HG03097 (cell line): Measurements from ENCODE around the gene URM1.

Experiments
- ATAC-seq: cut with Tn5 transposase; IDR thresholded peaks from one replicate; pipeline ENCODE4 v1.9.1; 2021; ENCODE audit not compliant: unreplicated experiment, low FRiP score

Gene URM1

GRCh38 chr9:128384801-128385495 is 13.8 kb downstream of the URM1 start:
- ATAC-seq, result no peak

- ATAC-seq, result no peak
Observed at GRCh38 chr9:128385496-128386460, 14.6 kb downstream of the URM1 start.

GRCh38 chr9:128388150-128388549 is 17.0 kb downstream of the URM1 start:
- no peak for ATAC-seq

DNA sequence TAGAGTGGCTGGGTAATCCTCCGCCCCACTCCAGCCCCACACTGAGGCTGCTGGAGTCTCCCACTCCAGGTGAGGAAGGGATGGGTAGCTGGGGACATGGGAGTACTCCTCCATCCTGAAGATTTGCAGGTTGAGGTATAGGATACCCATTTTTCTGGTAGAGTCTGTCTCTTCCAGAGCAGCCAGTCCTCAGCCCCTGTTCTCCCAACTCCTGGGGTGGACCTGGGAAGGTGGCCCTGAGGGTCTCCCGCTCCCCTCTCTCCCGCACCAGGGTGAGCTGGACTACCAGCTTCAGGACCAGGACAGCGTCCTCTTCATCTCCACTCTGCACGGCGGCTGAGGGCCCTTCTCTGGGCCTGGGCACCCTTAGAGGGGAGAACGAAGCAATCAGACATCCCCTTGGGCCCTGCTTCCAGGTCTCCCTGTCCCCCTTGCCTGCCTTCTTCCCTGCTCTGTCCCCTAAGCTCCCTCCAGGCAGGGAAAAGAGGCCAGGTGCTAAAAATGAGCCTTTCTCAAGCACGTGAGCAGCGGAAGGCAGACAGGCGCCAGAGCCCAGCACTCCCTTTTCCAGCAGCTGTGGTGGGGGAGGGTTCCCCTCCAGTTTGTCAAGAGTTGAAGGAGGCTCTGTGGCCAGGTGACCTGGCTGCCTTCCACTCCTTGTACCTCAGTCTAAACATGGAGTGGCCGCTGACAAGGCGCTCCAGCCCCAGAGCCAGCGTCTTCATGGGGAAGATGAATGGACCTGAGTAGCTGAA is 18.4 kb downstream of the URM1 start:
- ATAC-seq, result no peak

- ATAC-seq, result no peak
Observed at GRCh38 chr9:128390150-128390812, 19.1 kb downstream of the URM1 start.

- ATAC-seq, result no peak
Observed at GRCh38 chr9:128390813-128391711, 19.9 kb downstream of the URM1 start.

DNA sequence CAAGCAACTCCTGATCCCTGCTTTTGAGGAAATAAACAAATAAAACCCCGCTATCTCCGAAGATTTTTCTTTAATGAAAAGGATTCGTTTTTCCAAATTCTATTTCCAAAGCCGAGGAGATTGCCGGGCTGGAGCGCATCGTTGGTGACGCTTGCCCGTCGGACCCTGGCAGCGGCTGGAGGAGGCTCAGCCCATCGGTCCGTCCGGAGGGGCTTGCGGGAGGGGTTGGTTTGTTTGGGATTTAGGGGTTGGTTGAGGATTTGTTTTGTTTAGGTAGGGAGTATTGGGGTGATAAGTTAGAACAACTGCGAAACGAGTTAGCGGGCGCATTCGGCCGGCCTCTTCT is 20.8 kb downstream of the URM1 start:
- no peak for ATAC-seq

DNA sequence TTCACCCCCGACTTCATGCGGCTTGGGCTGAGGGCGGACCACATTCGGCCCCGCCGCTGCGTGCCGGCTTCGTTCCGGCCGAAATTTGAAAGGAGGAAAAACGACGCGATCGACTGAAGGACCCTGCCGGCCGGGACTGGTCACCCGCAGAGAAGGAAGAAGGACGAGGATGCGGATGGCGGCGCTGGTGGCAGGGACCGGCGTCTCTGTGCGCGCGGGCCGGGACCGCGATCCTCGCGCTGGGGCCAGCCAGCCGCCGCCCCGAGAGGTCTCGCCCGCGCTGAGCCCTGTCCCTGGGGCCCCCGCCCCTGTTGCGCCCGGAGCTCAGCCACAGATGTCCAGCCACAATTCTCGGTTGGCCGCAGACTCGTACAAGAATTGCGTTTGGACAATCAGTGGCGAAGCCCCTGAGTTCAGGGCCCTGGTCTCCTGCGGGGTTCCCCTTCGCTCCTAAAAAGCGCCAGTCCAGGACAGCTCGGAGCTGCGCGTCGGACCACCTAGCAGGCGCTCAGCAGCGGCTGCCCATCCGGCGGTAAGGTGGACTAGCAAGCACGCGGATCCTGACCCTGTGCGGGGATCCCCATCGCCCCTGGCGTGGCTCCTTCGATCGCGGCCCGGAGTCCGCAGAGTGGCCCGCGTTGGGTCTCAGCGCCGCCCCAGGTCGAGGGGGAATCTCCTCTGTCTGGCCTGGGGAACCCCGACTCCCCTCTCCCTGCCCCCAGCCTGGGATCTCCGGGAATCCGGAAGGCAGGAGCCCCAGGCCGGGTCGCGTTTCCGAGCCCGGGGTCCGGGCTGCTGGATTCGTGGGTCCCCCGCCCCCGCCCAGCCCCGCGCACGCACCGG is 21.3 kb downstream of the URM1 start:
- ATAC-seq, result no peak

GRCh38 chr9:128393145-128393775 is 22.1 kb downstream of the URM1 start:
- no peak for ATAC-seq

GRCh38 chr9:128393970-128394369 is 22.8 kb downstream of the URM1 start:
- no peak for ATAC-seq

- no peak for ATAC-seq
Observed at GRCh38 chr9:128394379-128395168, 23.4 kb downstream of the URM1 start.

GRCh38 chr9:128396970-128397613 is 25.9 kb downstream of the URM1 start:
- no peak for ATAC-seq

GRCh38 chr9:128397831-128398230 is 26.7 kb downstream of the URM1 start:
- ATAC-seq, result no peak

DNA sequence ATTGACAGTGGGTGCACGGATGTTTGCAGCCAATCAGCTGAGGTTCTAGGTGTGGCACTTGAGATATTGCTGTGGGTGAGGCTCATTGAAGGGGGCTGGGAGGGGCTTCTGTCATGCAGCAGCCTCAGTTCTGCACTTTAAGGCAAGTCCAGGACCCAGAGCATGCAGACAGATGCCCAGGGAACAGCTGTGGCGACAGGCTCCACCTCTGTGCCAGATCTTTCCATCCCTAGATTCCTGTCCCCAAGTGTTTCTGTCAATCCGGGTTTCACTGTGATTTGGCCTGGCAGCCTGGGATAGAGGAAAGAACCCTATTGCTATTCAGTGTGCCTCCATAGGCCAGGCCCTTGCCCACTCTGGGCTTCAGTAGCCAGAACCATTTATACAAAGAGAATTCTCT is 28.7 kb downstream of the URM1 start:
- ATAC-seq, result no peak

GRCh38 chr9:128404560-128404959 is 33.4 kb downstream of the URM1 start:
- ATAC-seq, result no peak

DNA sequence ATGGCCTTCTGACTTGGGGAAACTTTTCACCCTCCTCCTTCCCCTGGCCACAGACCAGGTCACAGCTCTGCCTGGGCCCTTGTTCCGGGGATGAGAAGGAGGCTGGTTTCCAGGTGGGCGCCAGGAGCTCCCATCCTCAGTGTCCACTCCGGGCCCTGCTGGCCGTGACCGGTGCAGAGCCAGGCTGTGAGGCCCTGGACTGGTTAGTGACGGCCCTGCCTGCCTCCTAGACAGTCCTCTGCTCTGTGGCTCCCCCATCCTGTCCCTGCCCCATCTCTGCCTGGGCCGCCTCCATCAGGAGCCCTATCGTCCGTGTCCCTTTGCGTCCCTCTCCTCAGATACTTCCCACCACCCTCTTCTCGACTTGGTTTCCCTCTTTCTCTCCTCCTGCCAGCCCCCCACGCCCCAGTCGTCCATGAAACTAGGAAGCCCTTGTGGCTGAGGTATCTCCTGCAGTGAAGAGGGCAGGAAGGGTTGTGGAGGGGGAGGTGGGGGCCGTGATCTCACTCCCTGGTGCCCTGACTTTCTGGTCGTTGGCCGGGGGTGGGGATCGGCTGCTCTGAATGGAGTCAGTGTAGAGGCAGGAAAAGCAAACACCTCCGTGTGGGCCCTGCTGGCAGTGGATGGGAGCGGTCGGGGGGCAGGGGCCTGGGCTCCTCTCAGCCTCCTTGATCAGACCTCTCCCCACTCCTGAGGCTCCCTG is 34.1 kb downstream of the URM1 start:
- ATAC-seq, result no peak
